ENCODE data around the gene YES1.
A peak's percentile ranks its signal among the peaks of the same experiment; 100 is the strongest.

YES1 gene

DNA sequence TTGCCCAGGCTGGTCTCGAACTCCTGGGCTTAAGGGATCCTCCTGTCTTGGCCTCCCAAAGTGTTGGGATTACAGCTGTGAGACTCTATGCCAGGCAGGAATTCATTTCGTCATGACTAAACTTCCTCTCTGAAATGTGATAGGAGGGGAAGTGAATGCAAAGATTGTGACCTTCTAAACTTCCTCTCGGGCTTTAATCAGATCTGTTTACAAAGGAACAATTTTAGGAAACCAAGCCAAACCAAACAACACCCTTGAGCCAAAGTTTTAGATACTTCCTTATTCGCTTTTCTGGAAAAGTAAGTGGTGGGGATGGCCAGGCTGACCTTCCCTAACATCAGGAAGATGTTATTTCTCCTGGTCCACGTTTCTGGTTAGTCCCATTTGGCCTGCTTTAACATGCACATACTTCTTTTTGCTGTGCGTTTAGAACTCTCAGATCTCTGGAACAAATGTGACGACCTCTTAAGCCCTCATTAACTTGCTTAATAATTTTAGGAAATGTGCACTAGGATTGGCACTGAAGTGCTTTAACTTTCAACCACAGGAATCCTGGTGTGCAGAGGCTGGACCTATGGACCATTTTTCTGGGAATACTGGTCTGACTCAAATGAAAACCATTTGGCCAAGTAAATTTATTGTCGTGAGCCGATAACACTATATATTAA is 33.2 kb upstream of the YES1 start:
- DNase-seq (ENCODE audit: low read depth), result peak; percentile 44
- no peak overlapping the region for H3K4me3 ChIP-seq (ENCODE audit: low read length)
- TF ChIP-seq, protein P1, sequence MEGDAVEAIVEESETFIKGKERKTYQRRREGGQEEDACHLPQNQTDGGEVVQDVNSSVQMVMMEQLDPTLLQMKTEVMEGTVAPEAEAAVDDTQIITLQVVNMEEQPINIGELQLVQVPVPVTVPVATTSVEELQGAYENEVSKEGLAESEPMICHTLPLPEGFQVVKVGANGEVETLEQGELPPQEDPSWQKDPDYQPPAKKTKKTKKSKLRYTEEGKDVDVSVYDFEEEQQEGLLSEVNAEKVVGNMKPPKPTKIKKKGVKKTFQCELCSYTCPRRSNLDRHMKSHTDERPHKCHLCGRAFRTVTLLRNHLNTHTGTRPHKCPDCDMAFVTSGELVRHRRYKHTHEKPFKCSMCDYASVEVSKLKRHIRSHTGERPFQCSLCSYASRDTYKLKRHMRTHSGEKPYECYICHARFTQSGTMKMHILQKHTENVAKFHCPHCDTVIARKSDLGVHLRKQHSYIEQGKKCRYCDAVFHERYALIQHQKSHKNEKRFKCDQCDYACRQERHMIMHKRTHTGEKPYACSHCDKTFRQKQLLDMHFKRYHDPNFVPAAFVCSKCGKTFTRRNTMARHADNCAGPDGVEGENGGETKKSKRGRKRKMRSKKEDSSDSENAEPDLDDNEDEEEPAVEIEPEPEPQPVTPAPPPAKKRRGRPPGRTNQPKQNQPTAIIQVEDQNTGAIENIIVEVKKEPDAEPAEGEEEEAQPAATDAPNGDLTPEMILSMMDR (IDR thresholded peaks at IDR 0.05; ENCODE audit: insufficient read depth, low read depth, low read length, missing control alignments), result no peak

DNA sequence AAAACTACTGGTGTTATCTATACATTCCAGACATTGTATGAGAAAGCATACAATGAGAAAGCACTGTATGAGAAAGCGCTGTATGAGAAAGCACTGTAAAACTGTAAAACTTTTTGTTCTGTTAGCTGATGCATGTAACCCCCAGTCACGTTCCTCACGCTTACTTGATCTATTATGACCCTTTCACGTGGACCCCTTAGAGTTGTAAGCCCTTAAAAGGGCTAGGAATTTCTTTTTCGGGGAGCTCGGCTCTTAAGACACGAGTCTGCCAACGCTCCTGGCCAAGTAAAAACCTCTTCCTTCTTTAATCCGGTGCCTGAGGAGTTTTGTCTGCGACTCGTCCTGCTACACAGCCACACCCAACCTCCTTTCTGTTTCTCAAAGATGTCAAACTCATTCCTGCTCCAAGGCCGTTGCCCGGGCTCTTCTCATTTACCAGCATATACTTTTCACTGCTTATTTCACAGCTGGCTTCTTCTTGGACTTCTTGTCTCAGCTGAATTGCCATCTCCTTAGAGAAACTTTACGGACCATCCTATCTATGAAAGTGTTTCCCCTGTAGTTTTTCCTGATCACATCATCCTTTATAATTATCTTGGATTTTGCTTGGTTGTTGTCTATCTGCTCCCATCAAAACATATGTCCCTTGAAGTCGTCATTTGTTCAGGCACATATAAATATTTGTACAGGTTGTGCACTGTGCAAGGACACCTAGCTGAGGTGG is 29.8 kb upstream of the YES1 start:
- H3K4me3 ChIP-seq (ENCODE audit: low read length), result no peak overlapping the region
- no peak for DNase-seq (ENCODE audit: low read depth)
- TF ChIP-seq, protein P1 (IDR thresholded peaks at IDR 0.05; ENCODE audit: insufficient read depth, low read depth, low read length, missing control alignments), result no peak

DNA sequence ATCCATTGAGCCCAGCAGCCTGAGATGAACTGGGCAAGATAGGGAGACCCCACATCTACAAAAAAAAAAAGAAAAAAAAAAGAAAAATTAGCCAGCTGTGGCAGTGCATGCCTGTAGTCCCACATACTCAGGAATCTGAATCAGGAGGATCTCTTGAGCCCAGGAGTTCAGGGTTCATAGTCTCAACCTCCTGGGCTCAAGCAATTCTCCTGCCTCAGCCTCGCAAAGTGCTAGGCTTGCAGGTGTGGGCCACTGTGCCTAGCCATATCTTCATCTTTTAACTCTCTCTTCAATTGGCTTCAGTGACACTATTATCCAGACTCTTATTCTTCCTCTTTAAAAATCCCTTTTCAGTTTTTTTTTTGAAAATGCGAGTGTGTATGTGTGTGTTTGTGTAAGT is 28.5 kb upstream of the YES1 start:
- DNase-seq (ENCODE audit: low read depth), result no peak
- TF ChIP-seq, protein P1 (IDR thresholded peaks at IDR 0.05; ENCODE audit: insufficient read depth, low read depth, low read length, missing control alignments), result no peak
- no peak overlapping the region for H3K4me3 ChIP-seq (ENCODE audit: low read length)

DNA sequence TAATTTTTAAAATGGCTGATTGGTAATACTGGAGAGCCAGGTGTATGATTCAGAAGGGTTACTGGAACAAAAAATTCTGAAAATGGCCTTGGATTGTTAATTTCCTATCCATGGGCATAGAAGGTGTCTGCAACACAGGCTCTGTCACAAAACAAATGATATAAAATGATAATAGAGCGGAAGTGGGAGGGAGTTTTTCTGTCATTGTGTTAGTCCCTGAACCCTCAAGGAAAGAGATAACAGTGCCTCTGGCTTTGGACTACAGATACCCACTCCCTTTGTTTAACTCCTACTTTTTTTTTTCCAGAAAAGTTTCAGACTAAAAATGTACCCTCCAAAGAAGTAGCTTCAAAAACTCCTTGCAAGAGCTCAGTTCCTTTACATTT is 28.0 kb upstream of the YES1 start:
- H3K4me3 ChIP-seq (ENCODE audit: low read length), result no peak overlapping the region
- TF ChIP-seq, protein P1 (IDR thresholded peaks at IDR 0.05; ENCODE audit: insufficient read depth, low read depth, low read length, missing control alignments), result no peak
- no peak for DNase-seq (ENCODE audit: low read depth)

DNA sequence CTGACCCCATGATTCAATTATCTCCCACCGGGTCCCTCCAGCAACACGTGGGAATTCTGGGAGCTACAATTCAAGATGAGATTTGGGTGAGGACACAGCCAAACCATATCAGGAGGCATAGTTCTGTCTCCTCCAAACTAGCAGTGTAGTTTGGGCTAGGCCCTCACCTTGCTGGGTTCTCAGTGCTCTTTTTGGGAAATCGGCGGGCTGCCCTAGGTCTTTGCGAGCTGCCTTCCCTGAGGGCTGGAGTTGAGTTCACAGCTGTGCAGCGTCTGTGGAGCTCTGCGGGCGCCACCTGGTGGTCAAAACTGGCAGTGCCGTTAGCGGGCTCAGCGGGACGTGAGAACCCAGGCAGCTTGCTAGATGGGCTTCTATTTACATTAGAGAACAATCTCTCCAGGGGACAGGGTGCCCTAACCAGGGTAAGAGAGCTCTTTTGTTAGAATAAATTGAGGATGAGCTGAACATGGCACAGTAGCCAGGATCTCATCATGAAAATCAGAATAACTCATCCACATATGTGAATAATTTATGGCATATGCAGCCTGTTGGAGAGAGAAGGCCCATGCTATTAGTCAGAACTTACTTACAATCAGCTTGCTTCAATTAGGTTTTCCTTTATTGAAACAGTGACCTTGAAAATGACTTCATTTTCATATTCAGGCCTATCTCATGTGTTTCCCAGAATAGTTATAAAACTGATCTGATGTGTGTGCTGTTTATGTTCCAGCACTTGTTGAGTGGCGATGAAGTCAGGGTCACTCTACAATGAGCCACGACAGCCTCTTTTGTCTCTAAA is 27.4 kb upstream of the YES1 start:
- TF ChIP-seq, protein P1 (IDR thresholded peaks at IDR 0.05; ENCODE audit: insufficient read depth, low read depth, low read length, missing control alignments), result peak; percentile 98
- no peak overlapping the region for H3K4me3 ChIP-seq (ENCODE audit: low read length)
- peak; percentile 79 for DNase-seq (ENCODE audit: low read depth)

DNA sequence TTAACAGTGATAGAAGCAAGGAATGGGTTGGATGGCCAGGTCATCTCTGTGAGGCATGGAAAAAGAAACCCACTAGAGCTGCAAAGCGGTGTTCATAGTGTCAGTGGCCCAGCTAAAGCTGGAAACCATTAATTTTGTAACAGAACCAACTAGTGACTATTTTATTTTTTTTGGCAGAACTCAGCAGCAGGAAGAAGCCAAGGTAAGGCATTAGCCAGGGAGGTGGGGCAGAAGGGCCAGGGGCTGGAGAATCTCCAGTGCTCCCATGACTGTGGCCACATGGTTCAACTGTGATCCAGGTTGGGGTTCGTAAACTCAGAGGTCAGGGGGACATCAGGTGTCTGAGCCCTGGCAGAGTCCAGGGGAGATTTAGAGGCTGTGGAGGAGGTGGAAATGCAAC is 25.9 kb upstream of the YES1 start:
- DNase-seq (ENCODE audit: low read depth), result no peak
- TF ChIP-seq, protein P1 (IDR thresholded peaks at IDR 0.05; ENCODE audit: insufficient read depth, low read depth, low read length, missing control alignments), result no peak
- no peak overlapping the region for H3K4me3 ChIP-seq (ENCODE audit: low read length)

Data from epithelial cell of esophagus (primary cell).